HK-2 (cell line): ENCODE data around the gene ADGRA1.
"Not testable (repeated sequence)": the region's sequence is repeated elsewhere in the genome, so short reads cannot be mapped to it uniquely, and the experiment has no call there.

Source experiments
- DNase-seq: peaks from one replicate; pipeline ENCODE4 v3.0.0-alpha.2; 2018; ENCODE audit not compliant: unreplicated experiment

ADGRA1 gene

DNA sequence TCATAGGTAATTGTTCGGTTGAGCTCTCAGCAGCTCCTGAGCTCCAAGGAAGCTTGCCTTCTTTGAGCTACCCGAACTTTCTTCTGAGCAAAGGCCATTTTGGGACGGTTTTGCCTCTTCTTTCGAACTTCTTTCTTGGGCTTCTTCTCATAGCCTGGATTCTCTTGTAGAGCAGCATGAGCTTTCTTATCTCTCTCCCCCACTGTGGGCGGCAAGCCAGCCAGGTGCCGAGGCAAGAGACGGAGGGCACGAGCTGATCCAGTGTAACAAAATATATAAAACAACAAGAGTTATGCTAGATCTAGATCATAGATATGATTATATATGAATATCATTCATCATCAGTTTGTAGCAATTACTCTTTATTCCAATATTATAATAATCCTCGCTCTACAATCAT is 55.8 kb downstream of the ADGRA1 start:
- no peak for DNase-seq

DNA sequence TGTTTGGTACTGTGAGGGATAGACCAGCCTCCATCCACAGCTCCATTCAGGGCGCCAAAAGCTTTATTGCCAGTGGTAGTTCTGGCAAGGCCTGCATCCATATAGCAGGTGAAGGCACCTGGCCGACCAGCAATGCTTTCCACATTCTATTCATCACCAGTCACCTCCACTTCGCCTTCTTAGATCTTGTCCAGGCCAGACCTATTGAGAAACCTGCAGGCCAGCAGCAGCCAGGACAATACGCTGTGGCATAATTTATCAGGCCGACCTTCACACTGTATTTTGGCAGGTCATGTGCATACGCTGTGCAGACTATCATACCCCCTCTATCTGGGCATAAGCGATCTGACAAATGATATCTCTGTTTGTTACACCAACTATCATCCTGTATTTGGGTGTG is 57.0 kb downstream of the ADGRA1 start:
- no peak for DNase-seq

DNA sequence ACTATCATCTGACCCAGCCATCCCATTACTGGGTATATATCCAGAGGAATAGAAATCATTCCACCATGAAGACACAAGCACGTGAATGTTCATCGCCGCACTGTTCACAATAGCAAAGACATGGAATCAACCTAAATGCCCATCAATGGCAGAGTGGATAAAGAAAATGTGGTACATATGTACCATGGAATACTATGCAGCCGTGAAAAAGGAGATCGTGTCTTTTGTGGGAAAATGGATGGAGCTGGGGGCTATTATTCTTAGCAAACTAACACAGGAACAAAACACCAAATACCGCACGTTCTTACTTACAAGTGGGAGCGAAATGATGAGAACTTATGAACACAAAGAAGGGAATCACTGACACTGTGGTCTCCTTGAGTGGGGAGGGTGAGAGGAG is 62.5 kb downstream of the ADGRA1 start:
- DNase-seq: no peak

DNA sequence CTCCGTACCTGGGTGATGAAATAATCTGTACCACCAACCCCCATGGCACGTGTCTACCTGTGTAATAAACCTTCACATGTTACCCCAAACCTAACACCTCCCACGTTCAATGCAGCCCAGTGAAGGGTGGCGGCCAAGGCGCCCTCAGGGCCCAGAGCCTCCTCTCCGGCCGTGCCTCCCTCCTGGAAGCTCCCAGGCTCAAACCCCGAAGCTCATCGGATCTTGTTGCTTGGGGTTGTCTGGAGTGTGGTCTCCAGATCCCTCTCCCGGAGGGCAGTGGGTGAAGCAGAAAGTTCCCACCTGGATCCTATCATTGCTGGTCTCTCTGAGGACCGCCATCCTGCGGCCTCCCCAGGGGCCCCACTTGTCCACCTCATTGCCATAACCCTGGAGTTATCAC is 62.9 kb downstream of the ADGRA1 start:
- DNase-seq: no peak

DNA sequence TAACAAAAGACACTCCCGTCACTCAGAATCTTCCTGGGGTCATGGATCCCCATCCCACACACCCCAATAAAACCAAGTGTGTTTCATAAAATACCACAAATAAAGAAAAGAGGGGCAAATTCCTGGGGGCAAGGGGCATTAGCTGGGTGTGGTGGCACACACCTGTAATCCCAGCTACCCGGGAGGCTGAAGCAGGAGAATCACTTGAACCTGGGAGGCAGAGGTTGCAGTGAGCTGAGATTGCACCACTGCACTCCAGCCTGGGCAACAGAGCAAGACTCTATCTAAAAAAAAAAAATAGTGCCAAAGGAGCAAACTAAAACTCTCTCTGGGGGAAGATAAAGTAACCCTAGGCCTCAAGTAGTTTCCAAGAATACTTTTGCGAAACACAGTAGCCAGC is 63.3 kb downstream of the ADGRA1 start:
- DNase-seq: not testable (repeated sequence)

DNA sequence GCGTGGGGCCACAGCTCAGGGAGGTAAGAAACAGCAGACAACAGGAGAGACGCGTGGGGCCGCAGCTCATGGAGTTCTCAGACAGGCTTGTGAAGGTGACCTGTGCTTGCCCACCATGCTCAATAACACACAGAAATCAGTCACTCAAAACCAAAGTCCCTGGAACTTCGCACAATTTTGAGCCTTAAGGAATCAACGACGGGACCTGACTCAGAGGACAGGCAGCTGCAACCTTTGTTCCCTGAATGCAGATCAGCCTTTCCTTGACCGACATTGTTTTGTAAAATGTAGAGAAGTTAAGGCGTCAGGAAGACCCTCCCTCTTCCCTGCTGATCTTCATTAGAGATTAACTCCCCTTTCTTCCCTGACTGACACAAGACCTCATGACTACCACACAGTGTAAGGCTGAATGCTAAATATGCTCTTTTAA is 63.8 kb downstream of the ADGRA1 start:
- DNase-seq: no peak

DNA sequence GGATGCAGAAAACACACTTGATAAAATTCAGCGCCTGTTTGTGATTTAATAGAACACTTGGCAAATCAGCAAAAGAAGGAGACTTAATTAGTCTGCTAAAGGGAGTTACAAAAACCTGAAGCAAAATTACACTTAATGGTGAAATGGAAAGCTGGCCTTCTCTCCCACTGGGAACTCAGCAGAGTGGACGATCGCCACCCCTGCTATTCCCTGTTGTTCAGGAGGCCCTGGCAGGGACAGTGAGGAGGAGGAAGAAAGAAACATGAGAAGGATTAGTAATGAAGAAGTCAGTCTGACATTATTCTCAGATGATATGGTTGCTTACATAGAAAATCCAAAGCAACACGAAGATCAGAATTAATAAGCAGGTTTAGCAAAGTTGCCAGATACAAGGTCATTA is 66.7 kb downstream of the ADGRA1 start:
- DNase-seq: no peak

DNA sequence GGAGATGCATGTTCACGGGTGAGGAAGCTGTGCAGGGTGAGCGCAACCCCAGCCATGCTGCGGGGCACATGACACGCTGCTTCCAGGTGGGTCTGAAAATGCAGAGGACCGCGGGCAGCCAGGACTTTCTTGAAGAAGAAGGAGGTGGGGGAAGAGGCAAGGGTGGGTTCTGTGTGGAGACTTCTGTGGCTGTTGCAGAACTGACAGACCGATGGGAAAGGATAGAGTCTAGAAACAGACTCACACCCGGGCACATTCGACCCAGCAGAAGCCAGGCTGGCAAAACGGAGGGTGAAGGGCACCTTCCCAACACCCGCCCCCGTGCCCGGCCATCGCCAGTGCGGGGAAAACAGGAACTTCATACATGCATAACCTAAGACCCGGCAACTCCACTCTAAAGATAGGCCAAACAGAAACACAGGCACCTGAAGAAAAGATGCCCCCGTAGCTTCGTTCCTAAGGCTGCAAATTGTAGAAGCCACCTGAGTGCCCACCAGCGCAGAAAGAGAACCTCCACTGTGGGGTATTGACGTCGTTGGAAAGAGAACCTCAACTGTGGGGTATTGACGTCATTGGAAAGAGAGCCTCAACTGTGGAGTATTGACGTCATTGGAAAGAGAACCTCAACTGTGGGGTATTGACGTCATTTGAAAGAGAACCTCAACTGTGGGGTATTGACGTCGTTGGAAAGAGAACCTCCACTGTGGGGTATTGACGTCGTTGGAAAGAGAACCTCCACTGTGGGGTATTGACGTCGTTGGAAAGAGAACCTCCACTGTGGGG is 67.5 kb downstream of the ADGRA1 start:
- DNase-seq: no peak

DNA sequence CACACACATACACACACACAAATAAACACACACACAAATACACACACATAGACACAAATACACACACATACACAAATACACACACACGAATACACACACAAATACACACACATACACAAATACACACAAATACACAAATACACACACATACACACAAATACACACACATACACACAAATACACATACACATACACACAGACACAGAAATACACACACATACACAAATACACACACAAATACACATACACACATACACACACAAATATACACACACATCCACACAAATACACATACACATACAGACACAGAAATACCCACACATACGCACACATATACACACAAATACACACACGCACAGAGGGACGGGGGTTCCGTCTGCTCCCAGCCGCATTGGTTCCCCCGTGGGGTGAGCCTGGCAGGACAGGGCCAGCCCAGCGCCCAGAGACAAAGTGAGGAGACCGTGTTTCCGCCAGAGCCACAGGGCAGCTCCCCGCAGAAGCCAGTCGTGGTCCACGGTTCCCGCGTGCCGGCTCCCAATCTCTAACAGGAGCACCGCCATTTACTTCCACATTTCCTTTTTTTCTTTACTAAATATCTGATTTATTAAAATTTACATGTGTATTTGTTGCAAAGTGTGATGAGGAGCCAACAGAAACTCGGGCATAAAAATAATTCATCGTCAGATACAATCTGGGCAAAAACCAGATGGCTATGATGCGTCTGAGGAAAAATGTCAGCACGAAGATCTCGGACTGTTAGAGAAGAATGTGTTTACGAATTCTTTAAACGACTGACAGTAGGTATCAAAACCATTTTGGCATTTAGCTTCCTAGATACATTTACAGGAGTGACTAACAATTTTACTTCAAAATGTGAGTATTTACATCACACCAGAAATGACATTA is 69.2 kb downstream of the ADGRA1 start:
- DNase-seq: no peak

DNA sequence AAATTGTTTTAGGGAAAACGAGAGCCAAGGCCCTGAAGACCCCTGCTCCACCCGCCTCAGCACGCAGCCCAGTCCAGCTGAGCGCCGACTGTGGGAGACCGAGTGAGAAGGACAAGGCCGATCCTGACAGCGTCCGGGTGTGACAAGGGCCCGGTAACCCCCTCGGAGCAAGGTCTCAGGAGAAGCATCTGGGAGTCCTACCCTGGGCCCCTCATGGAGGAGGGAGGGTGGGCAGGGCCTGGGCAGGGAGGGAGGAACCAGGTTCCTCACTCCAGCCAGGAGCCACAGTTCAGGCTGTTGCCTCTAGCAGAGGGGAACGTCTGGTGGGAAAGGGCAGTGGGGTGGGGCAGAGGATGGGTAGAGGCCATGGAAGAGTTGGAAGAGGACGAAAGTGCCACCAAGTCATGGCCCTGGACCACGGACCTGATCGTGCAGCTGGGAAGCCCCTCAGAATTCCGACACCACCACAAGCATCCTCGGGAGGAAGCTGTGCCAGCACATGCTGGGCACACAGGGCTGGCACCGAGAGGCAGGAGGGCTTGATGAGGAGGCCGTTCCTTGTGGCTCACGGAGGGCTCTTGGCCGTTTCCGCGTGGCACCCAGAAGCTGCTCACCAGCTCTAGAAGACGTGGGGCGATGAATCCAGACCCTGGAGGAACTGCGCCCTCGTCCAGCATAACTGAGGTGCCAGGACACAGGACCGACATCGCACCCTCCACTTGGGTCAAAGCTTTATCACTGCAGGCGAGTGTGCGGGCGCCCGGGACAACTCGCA is 70.1 kb downstream of the ADGRA1 start:
- no peak for DNase-seq

DNA sequence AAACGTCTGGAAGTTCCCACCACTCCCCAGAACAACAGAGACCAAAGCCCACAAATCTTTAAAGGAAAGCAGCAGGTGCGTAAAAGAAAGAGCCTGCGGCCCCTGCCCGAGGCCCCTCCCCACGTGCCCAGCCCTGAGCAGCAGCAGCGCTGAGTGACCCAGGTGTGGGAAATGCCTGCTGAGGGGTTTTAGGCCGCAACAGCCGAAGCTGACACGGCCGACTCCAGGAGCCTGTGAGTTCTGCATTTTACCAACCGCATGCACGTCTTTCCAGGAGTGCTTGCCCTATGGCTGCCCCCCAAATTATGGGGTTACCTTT is 70.7 kb downstream of the ADGRA1 start:
- no peak for DNase-seq

DNA sequence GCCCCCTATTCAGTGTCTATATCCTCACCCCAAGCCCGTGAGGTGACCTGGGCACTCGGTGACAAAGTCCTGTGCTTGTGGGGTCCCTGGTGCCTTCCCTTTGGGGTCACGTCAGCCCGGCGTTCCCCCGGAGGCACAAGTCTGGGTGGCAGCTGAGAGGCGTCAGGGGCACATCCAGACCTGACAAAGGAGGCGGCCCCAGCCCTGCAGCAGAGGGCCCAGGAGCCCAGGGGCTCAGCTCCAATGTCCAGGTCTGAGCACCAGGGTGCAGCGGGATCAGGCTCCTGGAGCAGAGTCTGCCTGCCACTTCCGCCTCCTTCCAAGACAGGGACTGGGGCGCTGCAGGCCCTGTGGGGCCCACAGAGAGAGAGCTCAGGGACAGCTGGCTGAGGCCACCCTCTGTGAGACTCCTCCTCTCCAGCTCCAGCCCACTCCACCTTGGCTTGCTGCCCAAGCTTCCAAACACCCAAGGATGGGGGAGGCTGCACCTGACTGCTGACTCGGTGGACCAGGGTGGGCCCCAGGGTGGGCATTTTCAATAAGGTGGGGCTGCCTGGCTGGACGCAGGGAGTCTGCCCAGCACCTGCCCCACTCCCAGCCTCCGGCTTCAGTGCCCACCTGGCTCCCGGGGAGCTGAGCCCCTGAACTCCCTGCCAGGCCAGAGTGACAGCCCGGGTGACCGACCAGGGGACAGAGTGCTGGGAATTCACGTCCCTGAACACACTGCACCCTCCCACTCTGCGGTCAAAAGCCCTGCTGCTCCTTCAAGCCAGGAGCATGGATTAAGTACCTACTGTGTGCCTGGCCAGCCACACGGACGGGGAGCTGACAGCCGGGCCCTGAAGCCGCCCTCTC is 71.3 kb downstream of the ADGRA1 start:
- no peak for DNase-seq

DNA sequence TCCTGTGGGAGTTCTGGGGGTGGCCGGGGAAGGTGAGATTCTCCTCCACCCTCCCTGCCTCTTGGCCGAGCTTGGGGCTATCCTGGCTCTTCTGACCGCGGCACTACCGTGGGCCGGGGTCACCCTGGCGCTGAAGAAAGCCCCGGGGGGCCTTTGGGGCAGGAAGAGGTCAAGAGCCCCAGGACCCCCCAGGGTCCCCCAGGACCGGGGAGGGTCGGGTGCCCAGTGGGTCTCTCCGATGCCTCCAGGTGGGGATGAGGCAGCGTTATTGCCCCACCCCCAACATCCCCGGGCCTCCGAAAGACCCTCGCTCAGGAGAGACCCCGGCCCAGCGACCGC is 71.9 kb downstream of the ADGRA1 start:
- no peak for DNase-seq

DNA sequence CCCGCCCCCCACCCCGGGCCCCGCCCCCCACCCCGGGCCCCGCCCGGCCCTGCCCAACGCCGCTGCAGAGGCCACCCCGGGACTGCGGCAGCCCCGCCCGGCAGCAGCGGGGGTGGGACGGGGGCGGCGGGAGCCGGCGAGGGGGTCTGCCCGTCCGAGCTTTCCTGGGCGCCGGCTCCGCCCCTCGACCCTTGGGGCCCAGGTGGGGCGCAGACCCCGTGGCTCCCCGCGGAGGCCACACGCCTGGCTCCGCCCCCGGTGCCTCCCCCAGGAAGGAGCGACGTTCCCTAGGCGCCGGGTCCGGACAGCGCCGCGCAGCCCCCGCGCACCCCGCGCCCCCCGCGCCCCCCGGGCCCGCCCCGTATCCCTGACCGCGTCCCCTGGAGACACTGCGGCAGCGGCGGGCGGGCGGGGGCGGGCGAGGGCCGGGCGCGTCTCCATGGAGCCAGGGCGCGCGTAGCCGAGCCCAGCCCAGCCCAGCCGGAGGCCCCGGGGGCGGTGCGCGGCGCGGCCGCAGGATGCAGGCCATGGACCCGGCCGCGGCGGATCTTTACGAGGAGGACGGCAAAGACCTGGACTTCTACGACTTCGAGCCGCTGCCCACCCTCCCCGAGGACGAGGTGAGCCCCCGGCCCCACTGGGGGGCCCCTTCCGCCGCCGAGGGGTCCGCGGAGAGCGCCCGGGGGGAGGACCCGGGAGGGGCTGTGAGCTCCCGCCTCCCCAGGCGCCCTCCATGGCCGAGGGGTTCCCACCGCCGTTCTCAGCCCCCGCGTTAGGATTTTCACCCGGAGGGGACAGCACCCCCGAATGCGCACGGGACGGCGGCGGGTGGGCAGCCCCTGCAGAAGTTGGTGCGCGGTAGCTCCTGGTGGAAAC is 72.5 kb downstream of the ADGRA1 start, which contains the start of gene KNDC1:
TSS of gene KNDC1 (plus strand) at position 270 of the 876 bp plus-strand sequence. CDS start at position 519, 249 bp downstream.
- DNase-seq: no peak

DNA sequence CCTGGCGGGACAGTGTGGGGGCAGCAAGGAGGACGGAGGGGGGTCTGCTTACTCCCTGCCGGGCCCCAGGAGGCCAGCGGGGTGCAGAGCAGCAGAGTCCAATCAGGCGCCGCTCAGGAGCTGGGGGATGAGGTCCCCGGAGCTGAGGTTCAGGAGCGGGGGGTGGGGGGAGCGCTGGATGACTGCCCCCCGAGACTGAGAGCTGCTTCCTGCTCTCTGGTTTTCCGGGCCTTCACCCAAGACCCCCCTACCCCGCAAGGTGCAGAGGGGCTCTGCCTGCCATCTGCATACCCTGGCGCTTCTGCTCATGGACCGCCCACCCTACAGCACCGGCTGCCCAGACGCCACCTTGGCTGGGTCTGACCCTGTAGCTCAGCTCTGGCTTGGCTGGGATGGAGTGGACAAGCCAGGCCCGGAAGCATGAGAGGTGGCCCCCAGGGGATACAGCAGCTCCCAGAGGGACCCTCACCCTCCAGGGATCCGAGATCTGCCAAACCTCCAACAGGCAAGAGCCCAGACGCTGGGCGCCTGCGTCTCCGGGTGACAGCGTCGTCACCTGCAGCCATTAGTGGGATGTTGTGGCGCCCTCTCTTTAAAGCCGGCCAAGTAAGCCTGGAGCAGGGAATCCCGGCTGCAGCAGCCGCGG is 73.2 kb downstream of the ADGRA1 start:
- no peak for DNase-seq

DNA sequence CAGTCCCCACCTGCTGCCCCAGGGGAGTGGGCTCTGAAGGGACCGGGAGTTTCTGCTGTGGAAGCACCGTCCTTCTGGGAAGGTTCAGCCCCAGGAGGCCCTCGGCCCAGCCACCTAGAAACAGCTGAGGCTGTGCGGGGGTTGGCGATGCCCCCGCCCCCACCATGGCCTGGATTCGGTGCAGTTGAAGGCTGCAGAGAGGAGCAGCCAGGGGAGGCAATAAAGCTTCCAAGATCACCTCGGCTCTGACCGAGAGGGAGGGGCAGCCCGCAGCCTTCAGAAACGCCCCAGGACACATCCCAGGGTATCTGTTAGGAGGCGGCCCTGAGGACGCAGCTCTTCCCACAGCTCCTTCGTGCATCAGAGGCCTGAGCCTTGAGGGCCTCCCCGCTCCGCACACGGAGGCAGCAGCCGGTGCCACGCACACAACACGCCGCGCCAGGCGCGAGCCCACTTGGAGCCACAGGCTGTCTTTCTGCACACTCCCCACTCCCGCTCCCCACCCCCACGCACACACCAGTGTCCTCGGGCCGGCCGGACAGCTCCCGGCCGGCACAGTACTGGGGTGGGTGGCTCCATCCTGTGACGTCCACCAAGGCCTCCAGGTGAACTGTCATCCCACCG is 73.9 kb downstream of the ADGRA1 start:
- DNase-seq: no peak

DNA sequence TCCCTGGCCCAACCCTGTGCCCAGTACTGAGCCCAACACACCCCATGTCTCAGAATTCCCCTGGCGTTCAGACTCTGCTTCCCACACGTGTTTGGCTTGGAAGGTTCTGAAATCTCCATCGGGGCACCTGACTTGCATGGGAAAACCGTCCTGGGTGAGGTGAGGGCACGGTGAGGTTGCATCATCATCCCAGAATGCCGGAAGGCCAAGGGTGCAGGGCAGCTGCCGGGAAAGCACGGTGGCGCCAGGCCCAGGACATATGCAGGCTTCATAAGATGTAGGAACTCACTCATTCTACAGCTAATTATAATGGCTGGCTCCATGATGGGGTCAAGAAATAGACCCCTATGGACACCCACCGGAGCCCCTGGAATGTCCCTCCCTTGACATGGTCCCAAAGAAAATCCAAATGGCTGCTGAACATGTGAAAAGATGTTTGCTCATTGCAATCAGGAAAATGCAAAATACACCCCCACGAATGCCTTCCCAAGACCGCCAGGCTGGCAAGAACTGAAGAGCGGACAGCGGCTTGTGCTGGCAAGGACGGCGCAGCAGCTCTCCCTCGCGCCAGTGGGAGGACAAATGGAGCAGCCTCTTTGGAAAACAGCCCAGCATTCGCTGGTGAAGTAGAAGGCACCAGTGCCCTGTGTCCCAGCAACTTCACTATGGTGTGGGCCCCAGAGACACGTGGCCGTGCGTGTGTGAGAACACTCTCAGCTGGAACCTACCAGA is 74.6 kb downstream of the ADGRA1 start:
- no peak for DNase-seq

DNA sequence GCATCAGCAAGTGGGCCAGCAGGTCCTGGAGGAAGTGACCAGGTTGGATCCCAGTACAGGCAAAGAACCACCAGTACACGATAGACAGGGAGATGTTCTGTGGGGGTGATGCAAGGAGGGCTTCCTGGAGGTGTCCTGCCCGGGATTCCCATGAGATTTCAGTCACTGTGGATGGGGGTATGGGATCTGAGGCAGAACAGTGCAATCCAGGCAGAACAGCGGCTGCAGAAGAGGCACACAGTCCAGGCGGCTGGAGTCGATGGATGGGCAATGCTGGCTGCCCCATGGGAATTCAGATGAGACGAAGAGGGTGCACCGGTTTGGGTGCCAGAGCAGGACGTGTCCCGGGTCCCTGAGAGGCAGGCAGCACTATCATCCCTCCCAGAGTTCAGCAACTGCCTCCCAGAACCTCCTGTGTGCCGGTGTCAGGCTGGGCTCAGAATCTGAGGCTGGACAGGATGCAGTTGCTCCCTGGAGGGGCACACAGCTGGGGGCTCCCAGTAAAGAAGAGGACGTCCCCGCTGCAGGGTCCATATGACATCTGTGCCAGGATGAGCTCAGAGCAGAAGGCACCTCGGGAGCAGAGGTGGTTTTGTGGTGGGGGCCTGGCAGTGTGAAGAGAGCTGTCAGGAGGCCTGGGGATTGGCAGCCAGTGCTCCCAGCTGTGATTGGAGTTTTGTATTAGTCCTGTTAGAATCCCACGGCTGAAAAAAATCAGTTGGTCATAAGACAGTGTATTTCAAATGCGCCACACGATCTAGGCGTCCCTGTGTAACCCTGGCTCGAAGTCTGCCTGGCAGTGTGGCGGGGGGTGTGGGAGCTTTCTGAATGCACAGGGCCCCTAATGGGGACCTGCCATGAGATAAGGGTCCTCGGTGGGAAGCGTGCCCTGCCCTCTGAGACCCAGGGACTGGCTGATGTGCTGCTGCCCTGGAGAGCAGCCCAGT is 75.5 kb downstream of the ADGRA1 start:
- no peak for DNase-seq
